Measurements from ENCODE around the gene ZNF112.

- TF ChIP-seq CTCF (IDR thresholded peaks at IDR 0.05) (no peak), POLR2A (IDR thresholded peaks at IDR 0.05) (no peak)
Measured at GRCh38 chr19:44282846-44283245, 73.6 kb downstream of the ZNF112 start.
